Measurements from ENCODE around the gene PSMB2. TPM values are rescaled to one million over a fixed set of nuclear protein-coding genes. Genes with fewer than 3 reads are reported as not detected.

The PSMB2 gene
- total RNA-seq, 4 donors from 2014 or later: 40.4 to 48.6 (median 41.5) TPM

- no peak for TF ChIP-seq POLR2A (IDR thresholded peaks at IDR 0.05)
- TF ChIP-seq CTCF (IDR thresholded peaks at IDR 0.05): no peak
- DNase-seq (ENCODE audit: low spot score in 2 of 2): peak in 1 of 2 donors; percentile 45
- H3K4me3 ChIP-seq (ENCODE audit: low read depth, poor library complexity, severe bottlenecking): no peak overlapping the region
- intact Hi-C loops (cut with DNase I; ENCODE audit: low total_unique reads): no loop called here
- 92 to 95% methylated on average over 8 of the region's 8 CpGs for WGBS, 2 donors
Measured at GRCh38 chr1:35591211-35591610, 50.1 kb downstream of the PSMB2 start.

DNA sequence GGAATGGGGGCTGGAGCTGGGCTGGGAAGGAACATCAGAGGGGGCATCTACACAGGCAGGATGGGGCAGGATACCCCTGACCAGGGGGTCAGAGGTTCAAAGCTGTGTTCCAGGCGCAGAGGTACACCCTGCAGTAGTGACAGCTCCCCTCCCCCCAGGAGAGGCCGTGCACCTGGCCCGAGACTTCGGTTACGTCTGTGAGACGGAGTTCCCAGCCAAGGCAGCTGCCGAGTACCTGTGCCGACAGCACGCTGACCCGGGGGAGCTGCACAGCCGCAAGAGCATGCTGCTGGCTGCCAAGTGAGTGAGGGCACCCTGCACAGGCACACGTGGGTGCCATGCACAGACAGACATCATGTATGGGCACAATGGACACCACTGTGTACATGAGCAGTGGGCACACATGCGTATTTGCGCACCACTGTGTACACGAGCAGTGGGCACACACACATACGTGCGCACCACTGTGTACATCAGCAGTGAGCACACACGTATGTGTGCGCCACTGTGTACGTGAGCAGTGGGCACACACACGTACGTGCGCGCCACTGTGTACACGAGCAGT, 50.8 kb downstream of the PSMB2 start:
- DNase-seq (ENCODE audit: low spot score in 2 of 2): peak in 1 of 2 donors; percentile 67
- intact Hi-C loops (cut with DNase I; ENCODE audit: low total_unique reads): no loop called here
- whole genome bisulfite sequencing, 2 donors: 96 to 97% methylated on average over 19 to 23 of the region's 25 CpGs
- no peak overlapping the region for H3K4me3 ChIP-seq (ENCODE audit: low read depth, poor library complexity, severe bottlenecking)
- TF ChIP-seq CTCF (IDR thresholded peaks at IDR 0.05): no peak
- TF ChIP-seq POLR2A (IDR thresholded peaks at IDR 0.05): no peak

DNA sequence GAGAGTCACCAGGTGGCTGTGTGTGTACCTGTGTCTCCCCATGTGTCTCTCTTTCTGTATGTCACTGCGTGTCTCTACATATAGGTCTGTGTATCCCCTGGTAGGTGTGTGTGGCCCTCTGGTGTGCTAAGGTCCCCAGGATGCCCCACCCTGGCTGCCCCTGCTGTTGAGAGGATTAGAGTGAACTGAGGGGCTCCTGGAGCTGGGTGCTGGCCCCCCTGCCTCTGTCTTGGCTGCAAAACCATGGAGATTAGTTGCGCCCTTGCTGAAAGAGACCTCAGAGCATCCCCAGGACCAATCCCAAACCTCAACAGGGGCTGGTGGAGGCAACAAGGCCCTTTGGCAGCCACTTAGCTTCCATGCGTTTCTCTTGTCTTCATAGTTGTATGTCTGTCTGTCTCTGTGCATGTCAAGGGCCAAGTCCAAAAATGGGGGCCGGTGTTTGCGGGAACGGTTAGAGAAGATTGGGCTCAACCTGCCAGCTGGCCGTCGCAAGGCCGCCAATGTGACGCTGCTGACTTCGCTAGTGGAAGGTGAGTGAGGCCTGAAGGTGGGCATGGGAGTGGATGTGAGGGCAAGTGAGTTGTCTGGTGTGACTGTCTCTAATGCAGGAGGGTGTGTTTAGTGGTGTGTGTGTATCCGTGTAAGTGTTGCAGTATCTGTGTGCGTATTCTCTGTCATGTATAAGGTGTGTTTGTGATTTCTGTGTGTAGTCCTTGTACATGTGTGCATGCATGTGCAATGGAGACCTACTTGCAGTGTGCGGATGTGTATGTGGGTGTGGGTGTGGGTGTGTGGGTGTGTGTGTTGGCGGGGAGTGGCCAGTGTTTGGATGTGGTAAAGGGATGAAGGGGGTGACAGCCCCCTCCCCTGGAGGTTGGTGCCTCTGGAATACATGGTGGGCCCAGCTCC, 51.6 kb downstream of the PSMB2 start:
- H3K4me3 ChIP-seq (ENCODE audit: low read depth, poor library complexity, severe bottlenecking): no peak overlapping the region
- WGBS, 2 donors: 96 to 98% methylated on average over 15 of the region's 15 CpGs
- DNase-seq (ENCODE audit: low spot score in 2 of 2): peak in 1 of 2 donors; percentile 80
- no peak for TF ChIP-seq POLR2A (IDR thresholded peaks at IDR 0.05)
- no peak for TF ChIP-seq CTCF (IDR thresholded peaks at IDR 0.05)
- intact Hi-C loops (cut with DNase I; ENCODE audit: low total_unique reads): no loop called here

GRCh38 chr1:35588197-35588910, 53.0 kb downstream of the PSMB2 start:
- 81 to 89% methylated on average over 21 of the region's 21 CpGs for WGBS, 2 donors
- intact Hi-C loops (cut with DNase I; ENCODE audit: low total_unique reads): no loop called here

DNA sequence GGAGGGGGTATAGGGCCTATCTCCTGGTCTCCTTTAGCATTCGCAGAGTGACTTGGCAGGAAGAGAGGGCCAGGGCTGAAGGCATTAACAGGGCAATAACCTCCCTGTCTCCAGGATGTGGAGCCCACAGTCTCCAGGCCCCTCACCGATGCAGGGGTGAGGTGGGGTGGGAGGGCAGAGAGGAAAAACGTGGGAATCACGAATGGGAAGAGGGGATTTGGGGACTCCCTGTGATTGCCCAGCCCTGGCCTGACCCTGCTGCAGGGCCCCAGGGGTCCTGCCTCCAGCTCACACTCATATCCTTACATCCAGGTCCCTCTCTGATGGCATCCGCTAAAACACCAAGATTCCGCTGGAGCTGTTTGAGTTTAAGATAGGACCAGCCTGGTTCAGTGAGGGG, 53.6 kb downstream of the PSMB2 start:
- DNase-seq (ENCODE audit: low spot score in 2 of 2): peak in 1 of 2 donors; percentile 14
- intact Hi-C loops (cut with DNase I; ENCODE audit: low total_unique reads): no loop called here
- no peak for TF ChIP-seq POLR2A (IDR thresholded peaks at IDR 0.05)
- TF ChIP-seq CTCF (IDR thresholded peaks at IDR 0.05): no peak
- H3K4me3 ChIP-seq (ENCODE audit: low read depth, poor library complexity, severe bottlenecking): no peak overlapping the region
- WGBS, 2 donors: 88 to 90% methylated on average over 6 of the region's 6 CpGs

More at GRCh38 chr1:35588197-35588910, 53.0 kb downstream of the PSMB2 start:
- peak in 1 of 2 donors; percentile 67 for DNase-seq (ENCODE audit: low spot score in 2 of 2)
- TF ChIP-seq CTCF (IDR thresholded peaks at IDR 0.05) (no peak), POLR2A (IDR thresholded peaks at IDR 0.05) (no peak)
- no peak overlapping the region for H3K4me3 ChIP-seq (ENCODE audit: low read depth, poor library complexity, severe bottlenecking)
